Erythroblast (primary cell): Measurements from ENCODE around the gene NCAPD2.

Experiments
- GATA1 ChIP-seq: IDR thresholded peaks from 2 replicates; pipeline ENCODE4 v1.6.1; 2011; ENCODE audit warnings: low read depth, mild to moderate bottlenecking, control low read depth, low read length, moderate library complexity
- POLR2A ChIP-seq: IDR thresholded peaks from 2 replicates; pipeline ENCODE4 v1.6.1; 2011; ENCODE audit warnings: mild to moderate bottlenecking, low read length

GRCh38 chr12:6554168-6555017, 60.5 kb downstream of the NCAPD2 start:
- TF ChIP-seq POLR2A: no peak
- no peak for TF ChIP-seq GATA1
